Cardiac fibroblast (primary cell): ENCODE measurements around the gene CYTH1.

Experiments
- DNase-seq, 2 donors: peaks; one replicate each; pipeline versions ENCODE4 v3.0.0 to v3.0.0-alpha.2; 2010; ENCODE audit warnings: low read depth in 2 of 2
- H3K4me3 ChIP-seq, 2 donors: replicated peaks in 1 of 2; 1 replicate in 1 of 2; 2 replicates in 1 of 2; pipeline ENCODE4 v1.5.1; 2011; ENCODE audit warnings: low read depth in 2 of 2, low read length in 2 of 2, mild to moderate bottlenecking in 2 of 2, moderate library complexity in 1 of 2
- CTCF ChIP-seq: IDR thresholded peaks from one replicate; pipeline ENCODE4 v1.5.1; 2011; ENCODE audit warnings: low read depth, mild to moderate bottlenecking, low read length, inconsistent platforms

The CYTH1 gene

GRCh38 chr17:78794864-78795640 lies 13.0 kb upstream of the CYTH1 start:
- TF ChIP-seq CTCF, result no peak
- no peak overlapping the region for H3K4me3 ChIP-seq
- no peak for DNase-seq

GRCh38 chr17:78794399-78794798 lies 12.3 kb upstream of the CYTH1 start:
- no peak for DNase-seq
- no peak for TF ChIP-seq CTCF
- H3K4me3 ChIP-seq, result no peak overlapping the region

- H3K4me3 ChIP-seq, result no peak overlapping the region
- no peak for TF ChIP-seq CTCF
- DNase-seq, result no peak
Measured at GRCh38 chr17:78793968-78794367, 11.9 kb upstream of the CYTH1 start.

- no peak for TF ChIP-seq CTCF
- no peak for DNase-seq
- no peak overlapping the region for H3K4me3 ChIP-seq
Measured at GRCh38 chr17:78793415-78793814, 11.3 kb upstream of the CYTH1 start.

- no peak for TF ChIP-seq CTCF
- DNase-seq, result no peak
- no peak overlapping the region for H3K4me3 ChIP-seq
Measured at GRCh38 chr17:78791840-78792709, 10.0 kb upstream of the CYTH1 start.

- H3K4me3 ChIP-seq, result no peak overlapping the region
- DNase-seq, result no peak
- TF ChIP-seq CTCF, result no peak
Measured at GRCh38 chr17:78790552-78790951, 8.5 kb upstream of the CYTH1 start.
